GDM1 (cell line): ENCODE results near the gene MYO1A.

ENCODE experiments used
- DNase-seq: peaks from one replicate; lab custom pipeline; 2025; lab: John Stamatoyannopoulos, UW

The MYO1A gene

DNA sequence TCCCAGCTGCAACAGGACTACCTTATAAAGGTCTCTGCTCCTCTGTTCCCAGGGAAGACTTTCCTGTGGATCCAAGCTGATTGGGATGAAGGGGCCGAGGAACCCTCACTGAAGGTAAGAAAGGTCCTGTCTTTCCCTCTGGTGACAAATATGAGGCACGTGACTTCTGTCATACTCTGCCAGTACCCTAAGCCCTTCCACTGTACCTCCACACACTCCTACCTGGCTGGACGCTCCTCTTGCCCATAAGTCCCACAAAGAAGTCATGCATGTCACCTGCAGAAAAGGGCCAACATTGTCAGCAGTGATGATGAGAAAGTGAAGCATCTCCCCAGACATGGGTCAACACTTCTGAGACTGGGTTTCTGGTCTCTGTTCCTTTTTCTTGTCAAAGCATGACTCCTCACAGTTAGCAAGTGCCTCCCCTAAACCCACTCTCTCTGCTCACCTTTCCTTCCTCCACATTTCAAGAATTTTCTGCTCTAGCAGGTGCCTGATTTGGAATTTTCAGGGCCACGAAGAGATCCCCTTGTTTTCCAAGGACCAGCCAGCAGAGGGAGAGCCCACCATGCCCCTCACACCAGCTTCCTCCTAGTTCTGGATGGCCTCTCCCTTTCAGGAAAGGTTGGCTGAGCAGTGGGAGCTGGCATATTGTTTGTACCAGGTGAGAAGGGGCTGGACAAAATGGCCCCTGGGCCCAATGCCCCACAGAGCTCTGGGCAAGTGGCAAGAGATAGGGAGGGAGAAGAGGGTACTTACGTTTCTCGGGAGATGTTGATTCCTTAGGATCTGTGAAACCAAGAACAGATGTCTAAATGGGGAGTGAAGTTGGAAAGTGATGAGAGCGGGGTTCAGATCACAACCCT is 37.1 kb downstream of the MYO1A start:
- no peak for DNase-seq

DNA sequence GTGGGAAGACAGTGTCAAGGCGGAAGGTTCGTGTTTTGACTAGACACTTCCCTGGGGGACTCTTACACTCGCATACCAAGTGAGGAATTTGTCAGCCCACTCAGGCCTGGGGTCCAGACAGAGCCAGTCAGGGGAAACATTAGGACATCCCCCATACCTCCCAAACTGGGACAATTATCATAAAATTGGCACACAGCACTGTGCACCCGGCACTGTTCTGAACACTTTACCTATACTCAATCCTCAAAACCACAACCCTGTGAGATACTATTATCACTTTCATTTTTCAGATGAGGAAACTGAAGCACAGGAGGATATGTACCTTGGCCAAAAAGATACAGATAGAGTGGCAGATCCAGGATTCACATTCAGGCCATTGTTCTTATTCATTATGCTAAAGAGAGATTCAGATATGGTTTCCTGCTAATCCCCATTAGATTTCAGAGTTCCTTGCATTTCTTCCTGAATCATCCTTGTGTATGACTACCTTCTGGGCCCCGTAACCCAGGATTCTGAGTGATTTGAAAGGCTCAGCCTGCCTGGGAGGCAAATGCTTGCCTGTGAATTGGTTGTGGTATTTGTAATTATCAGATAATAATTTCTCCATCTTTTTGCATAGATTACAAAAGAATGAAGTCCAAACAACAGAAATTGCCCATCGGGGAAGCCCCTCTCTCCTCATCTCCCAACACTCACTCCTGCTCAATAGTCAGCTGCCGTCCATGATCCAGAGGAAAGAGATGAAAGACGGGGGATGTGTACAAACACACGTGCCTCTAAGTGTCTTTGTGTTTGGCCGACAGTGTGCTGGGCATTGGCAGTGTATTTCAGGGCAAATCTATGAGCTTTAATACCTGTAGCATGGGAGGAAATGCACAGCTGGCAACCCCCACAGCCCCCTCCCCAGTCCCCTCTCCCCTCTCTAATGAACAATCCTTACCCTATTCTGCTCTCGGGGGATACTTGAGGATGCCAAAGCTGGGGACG is 38.2 kb downstream of the MYO1A start:
- DNase-seq = no peak

DNA sequence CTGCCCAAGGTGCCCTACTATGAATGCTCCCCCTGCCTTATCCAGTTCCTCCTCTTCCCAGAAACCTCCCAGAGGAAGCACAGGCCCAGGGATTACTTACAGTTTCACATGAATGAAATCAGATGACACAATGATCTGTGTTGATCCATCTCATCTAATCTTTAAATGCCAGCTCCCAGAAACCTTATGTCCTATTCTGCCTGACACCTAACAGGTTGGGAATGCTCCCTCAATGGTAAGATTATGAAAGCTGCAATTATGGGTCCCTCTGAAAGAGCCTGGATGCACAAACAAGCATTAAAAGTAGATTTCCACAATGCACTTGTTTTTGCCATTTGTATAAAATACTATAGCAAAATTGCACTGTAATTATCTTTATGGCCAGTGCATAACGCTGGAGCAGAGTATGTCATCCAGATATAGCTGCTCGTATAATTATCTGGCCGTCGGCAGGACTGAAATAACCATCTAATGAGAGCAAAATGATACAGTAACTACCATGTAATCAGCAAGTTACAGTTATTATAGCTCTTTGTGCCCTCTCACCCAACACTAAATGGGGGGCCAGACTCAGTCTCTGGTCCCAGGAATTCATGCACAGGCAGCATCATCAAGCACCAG is 39.2 kb downstream of the MYO1A start:
- DNase-seq = no peak

DNA sequence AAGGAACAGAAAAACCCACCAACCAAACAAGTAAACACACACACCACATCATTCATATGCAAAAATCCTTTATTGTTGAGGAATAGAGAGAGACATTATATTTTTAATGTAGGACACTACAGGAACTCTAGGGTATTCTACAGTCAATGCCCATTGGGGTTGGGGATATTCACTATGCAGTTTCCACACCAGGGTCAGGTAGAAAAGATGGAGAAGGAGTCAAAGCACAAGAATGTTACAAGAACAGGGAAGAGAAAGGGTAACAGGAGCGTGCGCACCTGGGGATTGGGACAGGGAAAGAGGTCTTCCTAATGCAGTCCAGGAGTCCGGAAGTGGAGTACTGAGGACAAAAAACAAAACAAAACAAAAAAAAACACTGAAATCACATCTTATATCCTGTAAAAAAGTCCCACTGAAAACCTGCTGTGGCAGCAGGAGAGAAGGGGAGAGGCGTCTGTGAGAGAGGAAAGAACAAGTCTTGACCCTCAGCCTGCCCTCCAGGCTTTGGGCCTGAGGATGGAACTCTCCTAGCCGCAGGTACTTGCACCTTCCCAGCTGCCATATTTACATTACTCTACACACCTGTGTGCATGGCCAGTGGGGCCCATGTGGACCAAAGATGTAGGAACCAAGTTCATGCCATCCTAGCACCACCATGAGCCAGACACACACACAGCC is 39.8 kb downstream of the MYO1A start:
- DNase-seq = no peak

DNA sequence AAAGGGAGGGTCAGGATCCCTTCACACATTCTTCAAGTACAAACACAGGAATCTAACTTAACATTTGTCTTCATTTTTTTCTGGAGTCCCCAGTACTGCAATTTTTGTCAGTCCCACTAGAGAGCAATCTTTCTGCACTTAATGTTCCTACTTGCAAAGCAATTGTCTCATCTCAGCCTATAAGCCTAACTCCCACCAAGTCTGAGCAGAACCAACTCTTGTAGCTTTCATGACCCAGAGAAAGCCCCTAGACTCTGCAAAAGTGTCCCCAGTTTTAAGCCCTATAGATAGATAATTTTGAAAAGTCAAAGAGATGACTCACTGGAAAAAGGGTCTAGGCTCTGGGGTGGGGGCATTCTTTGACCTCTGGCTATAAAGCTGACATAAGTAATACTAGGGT is 41.8 kb downstream of the MYO1A start:
- DNase-seq = peak; percentile 59

DNA sequence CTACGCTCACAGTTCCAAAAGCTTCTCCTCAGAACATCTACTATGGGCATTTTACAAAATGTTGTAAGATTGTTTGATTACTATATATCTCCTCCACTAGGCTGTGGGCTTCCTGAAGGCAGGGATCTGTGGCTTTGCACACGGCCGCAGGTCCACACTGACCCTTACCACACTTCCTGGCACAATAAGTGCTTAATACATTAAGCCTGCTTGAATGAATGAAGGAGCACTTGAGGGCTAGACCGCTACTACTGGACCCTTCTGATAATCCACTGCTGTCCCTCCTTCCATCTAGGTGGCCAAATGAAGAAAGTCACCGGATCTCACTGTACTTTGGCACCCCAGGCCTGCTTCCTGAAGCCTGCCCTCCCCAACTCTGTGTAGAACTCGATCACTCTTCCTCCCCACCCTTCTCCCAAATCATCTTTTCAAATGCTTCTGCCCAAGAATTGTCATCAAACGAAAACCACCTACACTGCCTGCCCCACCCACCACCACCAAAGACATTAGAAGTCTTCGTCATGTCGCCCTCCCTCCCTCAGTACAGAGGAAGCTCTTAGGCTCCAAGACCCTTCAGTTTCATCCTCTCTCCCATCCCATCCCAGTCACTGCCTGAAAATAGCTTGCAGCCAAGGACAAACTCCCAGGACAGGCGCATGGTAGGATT is 43.0 kb downstream of the MYO1A start:
- no peak for DNase-seq

DNA sequence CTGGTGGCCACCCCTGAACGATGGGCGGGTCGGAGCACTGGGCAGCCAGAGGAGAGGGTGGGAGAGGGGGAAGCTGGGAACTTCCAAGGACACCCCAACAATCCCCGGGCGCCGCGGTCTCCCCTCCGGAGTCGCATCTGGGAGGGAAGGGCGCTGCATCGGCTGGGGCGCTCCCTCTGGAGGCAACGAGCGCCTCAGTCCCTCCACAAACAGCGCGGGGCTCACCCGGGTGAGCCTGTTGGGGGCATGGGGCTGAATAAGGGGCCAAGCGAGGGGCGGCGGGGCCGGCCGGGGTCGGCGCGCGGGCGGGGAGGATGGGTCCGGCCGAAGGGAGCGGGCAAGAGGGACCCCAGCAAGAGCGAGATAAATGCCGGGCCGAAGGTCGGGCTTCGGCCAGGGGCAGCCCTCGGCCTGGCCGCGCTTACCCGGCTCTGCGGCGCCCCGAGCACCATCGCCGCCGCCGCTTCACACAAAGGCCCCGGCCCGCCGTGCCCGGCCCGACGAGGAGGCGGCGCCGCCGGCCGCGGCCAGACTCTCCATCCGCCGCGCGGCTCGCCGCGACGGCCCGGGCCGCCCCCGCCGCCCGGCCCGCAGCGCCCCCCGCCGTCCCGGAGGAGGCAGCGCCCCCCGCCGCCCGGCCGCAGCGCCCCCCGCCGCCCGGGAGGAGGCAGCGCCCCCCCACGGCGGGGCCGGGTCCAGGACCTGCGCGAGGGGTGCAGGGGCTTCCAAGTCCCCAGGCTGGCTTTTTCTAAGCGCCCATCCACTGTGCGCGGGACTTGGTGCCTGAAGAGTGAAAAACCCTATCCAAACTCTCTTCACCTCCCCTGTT is 43.7 kb downstream of the MYO1A start, which contains the start of gene ZBTB39:
TSS of gene ZBTB39 (minus strand) at position 567 of the 829 bp plus-strand sequence. CDS start 1,629 bp downstream, outside the sequence.
- peak; percentile 55 for DNase-seq

DNA sequence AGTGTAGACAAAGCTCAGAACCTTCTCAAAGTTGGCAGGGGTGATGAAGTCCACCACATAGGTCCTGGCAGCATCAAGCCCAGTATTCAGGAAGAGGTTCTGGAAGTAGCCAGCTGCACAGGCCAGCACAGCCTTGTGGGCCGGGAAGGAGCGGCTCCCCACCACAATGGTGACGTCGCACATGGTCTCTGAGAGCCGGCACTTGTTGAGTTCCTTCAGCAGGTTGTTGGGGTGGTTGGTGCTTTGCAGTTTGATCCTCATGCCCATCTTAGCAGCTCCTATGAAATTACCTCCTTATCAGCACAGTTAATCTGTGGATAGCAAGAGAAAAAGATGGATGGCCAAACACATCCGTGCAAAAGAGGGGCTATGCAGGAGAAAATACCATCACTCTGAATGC is 45.3 kb downstream of the MYO1A start:
- no peak for DNase-seq

DNA sequence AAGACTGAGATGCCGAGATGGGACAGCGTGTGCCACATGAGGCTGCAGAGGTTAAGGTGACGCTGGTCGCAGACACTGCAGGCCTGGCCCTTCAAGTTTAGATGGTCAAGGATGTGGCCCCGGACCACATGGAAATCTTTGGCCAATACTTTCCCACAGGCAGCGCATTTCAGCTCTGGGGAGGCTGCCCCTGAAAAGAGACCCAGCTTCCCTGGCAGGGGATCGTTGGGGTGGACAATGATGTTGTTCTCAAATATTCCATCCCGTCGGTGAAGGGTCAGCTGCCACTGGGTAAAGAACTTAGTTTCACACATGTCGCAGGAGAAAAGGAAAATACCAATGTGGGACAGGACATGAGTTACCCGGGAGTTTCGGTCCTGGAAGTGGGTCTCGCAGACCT is 46.5 kb downstream of the MYO1A start:
- no peak for DNase-seq

DNA sequence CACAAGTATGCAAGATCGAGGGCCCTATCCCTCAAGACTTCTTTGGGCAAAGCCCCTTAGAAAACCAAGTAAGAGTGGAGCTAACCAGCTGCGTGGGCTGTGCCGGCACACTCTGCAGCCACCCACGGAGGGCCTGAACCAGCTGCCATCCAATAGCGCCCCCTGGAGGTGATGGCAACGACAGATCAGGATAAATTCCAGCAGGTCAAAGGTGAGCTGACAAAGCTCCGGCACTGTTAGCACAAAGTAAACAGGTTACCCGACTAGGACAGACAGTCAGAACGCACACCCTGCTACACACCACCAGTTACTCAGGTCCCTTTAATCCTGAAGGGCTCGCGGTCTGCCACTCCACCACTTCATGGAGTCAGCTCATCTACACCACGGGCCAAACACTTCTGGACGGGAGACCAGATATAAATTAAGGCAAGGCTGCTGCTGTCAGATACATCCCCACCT is 48.5 kb downstream of the MYO1A start:
- DNase-seq = peak; percentile 59

DNA sequence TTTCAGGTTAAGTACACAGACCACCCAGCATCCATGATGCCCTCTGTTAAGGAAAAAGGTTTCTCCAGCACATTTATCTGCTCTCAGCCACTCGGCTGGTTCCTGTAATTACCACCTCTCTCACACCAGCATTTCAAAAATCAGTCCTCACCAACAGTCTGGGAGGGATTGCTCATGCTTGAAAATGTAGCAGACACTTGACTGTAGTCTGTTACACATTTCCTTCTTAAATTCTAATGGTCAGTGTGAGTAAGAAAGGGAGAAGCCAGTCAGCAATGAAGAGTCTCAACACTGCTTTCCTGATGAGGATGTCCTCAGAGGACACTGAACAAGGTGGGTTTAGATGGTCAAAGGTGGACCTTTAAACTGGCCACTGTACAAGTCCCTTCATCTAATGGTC is 49.5 kb downstream of the MYO1A start:
- DNase-seq = no peak

DNA sequence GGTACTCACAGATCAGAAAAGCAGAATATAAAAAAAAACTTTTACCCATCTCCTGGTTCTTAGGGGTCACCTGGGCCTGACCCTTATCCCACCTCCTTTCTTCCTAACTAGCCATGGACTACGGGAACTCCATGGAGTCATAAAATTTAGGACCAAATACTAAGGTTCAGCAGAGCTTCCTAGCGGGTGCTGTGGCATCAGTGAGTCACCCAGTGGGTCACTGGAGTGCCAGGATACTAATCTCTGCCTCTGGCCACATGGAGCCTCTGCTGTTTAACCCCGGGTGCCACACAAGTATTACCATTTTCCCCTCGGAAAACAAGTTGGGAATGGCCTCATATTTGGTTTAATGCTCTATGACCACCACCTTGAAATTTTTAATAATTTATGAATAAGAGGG is 50.5 kb downstream of the MYO1A start:
- no peak for DNase-seq

DNA sequence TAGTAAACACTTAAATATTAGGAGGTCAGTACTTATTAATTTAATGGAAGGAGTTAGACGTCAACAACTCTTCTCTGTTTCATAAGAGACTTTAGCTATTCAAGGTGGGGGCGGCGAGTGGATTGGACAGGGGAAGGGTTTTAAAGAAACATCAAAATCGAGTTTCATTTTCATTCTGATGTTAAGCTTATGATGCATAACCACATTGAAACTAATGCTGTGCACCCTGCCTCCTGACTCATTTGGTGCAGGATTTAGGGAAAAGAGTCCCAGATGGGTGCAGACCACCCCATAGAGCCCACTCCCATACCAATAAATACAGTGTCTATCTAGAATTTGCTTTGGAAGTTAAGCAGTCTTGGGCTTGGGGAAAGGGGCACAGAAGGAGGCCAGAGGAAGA is 50.9 kb downstream of the MYO1A start:
- DNase-seq = no peak

DNA sequence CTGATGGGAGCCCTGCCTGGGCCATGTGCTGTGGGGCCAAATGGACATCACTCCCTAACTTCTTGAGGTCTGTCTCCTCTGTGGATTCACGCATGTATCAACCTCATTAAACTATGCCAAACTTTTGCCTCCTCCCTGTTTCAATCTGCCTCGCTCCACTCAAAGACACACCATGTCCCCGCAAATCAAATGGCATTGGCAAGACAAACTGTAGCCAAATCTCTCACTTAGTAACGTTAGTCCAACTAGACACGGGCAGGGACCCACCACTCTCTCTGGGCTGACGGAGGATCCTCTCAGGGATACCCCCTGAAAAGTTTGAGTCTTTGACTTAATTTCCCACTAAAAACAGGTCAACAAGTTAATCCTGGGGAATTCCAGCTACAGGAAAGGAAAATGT is 51.6 kb downstream of the MYO1A start:
- DNase-seq = no peak

DNA sequence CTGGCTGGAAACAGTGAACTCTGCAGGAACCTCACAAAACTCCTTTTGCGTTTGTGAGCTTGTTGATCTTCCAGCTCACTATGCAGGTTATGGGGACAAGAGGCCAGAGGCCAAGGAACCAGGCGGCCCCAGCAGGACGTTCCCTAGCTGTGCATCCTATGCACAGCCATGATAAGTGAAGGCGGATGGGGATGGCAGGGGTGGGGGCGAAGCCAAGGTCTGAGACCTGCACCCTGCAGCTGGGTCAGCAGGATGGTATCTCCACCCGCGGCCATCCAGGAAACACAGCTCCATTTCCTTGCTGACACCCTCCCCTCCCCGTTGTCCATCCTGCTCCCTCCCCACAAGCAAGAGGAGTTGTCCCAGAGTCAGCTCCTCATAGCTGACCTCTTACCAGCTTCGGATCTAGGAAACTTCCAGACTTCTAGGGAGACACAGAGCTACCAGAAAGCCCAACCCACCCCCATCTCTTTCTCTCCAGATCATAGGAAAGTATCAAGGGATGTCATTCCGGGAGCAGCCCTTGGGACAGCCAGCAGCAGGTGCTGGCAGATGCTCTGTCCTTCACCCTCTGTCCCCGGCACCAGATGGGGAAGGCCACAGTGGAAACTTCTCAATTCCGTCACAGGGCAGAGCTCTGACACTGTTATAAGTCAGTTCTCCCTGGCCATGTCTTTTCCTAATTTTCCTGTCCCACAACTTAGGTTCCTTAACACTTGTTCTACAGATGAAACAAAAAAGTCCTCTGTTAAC is 53.0 kb downstream of the MYO1A start:
- DNase-seq = no peak

DNA sequence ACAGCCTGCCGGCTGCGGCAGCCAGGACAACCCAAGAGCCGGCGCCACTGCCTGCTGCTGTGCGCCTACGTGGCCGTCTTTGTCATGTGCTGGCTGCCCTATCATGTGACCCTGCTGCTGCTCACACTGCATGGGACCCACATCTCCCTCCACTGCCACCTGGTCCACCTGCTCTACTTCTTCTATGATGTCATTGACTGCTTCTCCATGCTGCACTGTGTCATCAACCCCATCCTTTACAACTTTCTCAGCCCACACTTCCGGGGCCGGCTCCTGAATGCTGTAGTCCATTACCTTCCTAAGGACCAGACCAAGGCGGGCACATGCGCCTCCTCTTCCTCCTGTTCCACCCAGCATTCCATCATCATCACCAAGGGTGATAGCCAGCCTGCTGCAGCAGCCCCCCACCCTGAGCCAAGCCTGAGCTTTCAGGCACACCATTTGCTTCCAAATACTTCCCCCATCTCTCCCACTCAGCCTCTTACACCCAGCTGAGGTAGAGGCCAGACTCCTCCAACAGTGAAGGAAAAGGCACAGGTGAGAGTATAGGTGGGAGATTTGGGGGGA is 53.9 kb downstream of the MYO1A start:
- DNase-seq = no peak

DNA sequence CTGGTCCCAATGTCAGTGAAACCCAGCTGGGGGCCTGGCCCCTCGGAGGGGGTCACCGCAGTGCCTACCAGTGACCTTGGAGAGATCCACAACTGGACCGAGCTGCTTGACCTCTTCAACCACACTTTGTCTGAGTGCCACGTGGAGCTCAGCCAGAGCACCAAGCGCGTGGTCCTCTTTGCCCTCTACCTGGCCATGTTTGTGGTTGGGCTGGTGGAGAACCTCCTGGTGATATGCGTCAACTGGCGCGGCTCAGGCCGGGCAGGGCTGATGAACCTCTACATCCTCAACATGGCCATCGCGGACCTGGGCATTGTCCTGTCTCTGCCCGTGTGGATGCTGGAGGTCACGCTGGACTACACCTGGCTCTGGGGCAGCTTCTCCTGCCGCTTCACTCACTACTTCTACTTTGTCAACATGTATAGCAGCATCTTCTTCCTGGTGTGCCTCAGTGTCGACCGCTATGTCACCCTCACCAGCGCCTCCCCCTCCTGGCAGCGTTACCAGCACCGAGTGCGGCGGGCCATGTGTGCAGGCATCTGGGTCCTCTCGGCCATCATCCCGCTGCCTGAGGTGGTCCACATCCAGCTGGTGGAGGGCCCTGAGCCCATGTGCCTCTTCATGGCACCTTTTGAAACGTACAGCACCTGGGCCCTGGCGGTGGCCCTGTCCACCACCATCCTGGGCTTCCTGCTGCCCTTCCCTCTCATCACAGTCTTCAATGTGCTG is 54.6 kb downstream of the MYO1A start:
- DNase-seq = no peak

DNA sequence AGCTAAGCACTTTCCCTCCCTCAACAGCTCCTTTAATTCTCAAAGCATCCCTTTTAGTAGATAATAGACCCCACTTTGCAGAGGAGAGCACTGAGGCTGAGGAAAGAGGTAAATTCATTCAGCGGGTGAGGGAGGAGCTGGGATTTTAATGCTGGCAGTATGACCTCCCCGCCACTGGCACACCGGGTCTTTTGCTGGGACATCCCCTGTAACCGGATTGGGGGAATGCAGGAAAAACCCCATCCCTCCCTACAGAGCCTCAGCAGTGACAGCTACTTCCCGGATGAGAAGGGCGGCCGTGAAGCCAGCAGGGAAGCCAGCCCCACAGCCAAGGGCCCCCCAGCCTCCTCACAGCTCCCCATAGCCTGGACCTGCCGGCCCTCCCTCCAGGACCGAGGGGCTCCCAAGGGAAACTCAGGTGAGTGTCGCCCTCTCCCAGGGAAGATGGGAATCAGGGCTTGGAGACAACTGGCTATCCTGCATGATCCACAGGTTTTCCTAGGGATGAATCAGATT is 55.6 kb downstream of the MYO1A start:
- no peak for DNase-seq
